Measurements from ENCODE around the gene SRSF8.

DNA sequence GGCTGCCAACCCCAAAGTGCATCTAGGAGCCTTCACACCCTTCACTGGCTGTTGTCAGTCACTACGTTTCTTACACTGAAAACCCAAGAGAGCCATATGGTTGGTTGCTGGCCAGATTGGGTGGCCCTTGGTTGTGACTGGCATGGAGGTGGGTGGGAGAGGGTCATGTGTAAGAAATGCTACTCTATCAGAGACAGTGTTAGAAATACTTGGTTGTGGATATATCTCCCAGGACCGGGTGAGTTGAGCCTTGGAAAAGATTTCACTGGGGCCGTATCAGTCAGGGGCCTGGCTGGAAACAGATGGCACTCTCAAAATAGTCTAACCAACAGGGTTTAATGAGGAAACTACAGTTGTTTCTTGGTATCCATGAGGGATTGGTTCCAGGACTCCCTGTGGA lies 38.1 kb downstream of the SRSF8 start:
- TF ChIP-seq CTCF (IDR thresholded peaks at IDR 0.05) (no peak), EP300 (IDR thresholded peaks at IDR 0.05; ENCODE audit: borderline replicate concordance in 1 of 2, low read depth in 1 of 2, low read length in 1 of 2) (no peak), MXI1 (IDR thresholded peaks at IDR 0.05; ENCODE audit: low read depth, low read length) (no peak)

All from SK-N-SH (cell line).